Gastroesophageal sphincter (tissue), 4 donors: Measurements from ENCODE around the gene DNAJC1. TPM values are rescaled to one million over a fixed set of nuclear protein-coding genes. Genes with fewer than 3 reads are reported as not detected.

Source experiments
- ATAC-seq: fragments of 150-250 bp; one replicate; pipeline ENCODE4 v1.9.1; 2016; ENCODE audit warnings: mild to moderate bottlenecking, moderate library complexity
- H3K27ac ChIP-seq, 4 donors: fragments of 200-600 bp; sonication (generic) in 3 of 4; 1 replicate in 3 of 4; 2 replicates in 1 of 4; pipeline ENCODE4 v1.5.1; 2016 to 2019
- H3K27me3 ChIP-seq: fragments of 200-600 bp; sonication (generic); one replicate; pipeline ENCODE4 v1.5.1; 2019
- H3K36me3 ChIP-seq, 2 donors: fragments of 200-600 bp; sonication (generic); one replicate each; pipeline ENCODE4 v1.5.1; 2019; ENCODE audit warnings: control low read depth in 1 of 2
- H3K4me1 ChIP-seq, 3 donors: fragments of 200-600 bp; sonication (generic); 1 replicate in 2 of 3; 2 replicates in 1 of 3; pipeline ENCODE4 v1.5.1; 2016 to 2019; ENCODE audit warnings: control low read depth in 2 of 3
- H3K4me3 ChIP-seq, 2 donors: fragments of 200-600 bp; sonication (generic); one replicate each; pipeline ENCODE4 v1.5.1; 2019; ENCODE audit warnings: mild to moderate bottlenecking in 1 of 2, moderate library complexity in 1 of 2
- H3K9me3 ChIP-seq, 3 donors: fragments of 200-600 bp; sonication (generic); one replicate each; pipeline ENCODE4 v1.5.1; 2017 to 2019; ENCODE audit warnings: control low read depth in 2 of 3
- EP300 ChIP-seq: sonication (generic); formaldehyde crosslinking; IDR thresholded peaks from one replicate; pipeline ENCODE4 v1.6.1; 2017; ENCODE audit warnings: antibody characterized with exemption, mild to moderate bottlenecking
- POLR2A ChIP-seq, 2 donors: fragments of 450-650 bp; IDR thresholded peaks; one replicate each; pipeline ENCODE4 v1.6.1; 2017; ENCODE audit warnings: antibody characterized with exemption in 2 of 2, mild to moderate bottlenecking in 2 of 2, moderate library complexity in 1 of 2
- POLR2AphosphoS5 ChIP-seq: sonication (generic); formaldehyde crosslinking; IDR thresholded peaks from one replicate; pipeline ENCODE4 v1.6.1; 2017; ENCODE audit warnings: antibody characterized with exemption
- WGBS, 2 donors: methylation state at CpG; one replicate each; pipeline ENCODE4 v1.1.5; 2018; ENCODE audit warnings: low coverage in 1 of 2; 5-methylcytosine and 5-hydroxymethylcytosine counted together
- total RNA-seq, 4 donors: library from RNA; depleted of rRNA; stranded (reverse); fragments of >200 nt; gene quantifications; one replicate each; pipeline ENCODE4 v1.1.0, GENCODE V29; 2016
- TF ChIP-seq, protein P1 (sequence below), 4 experiments: fragments of 200-600 bp in 2 of 4; fragments of 450-650 bp in 2 of 4; sonication (generic) in 1 of 4; IDR thresholded peaks; one replicate each; pipeline ENCODE4 v1.5.1; 2017 to 2019; ENCODE audit warnings: antibody characterized with exemption in 4 of 4, mild to moderate bottlenecking in 2 of 4, moderate library complexity in 2 of 4

Gene DNAJC1
- total RNA-seq, 4 donors from 2014 or later = 40.8 to 87.0 (median 65.4) TPM

- no peak overlapping the region for H3K27ac ChIP-seq
- H3K9me3 ChIP-seq = no peaks in the 10 kb centered on the region
- ATAC-seq = peak; percentile 85
- peaks cover 0 to 4% (median 0%) of the 10 kb centered on the region in 3 donors for H3K4me1 ChIP-seq
- WGBS, 2 donors = 15 to 18% methylated on average over 5 to 10 of the region's 10 CpGs
- peaks cover 0 to 59% of the 10 kb centered on the region in 2 donors for H3K36me3 ChIP-seq
- no peaks in the 10 kb centered on the region for H3K27me3 ChIP-seq
- peak; percentile 32 for TF ChIP-seq POLR2AphosphoS5
- TF ChIP-seq, protein P1, sequence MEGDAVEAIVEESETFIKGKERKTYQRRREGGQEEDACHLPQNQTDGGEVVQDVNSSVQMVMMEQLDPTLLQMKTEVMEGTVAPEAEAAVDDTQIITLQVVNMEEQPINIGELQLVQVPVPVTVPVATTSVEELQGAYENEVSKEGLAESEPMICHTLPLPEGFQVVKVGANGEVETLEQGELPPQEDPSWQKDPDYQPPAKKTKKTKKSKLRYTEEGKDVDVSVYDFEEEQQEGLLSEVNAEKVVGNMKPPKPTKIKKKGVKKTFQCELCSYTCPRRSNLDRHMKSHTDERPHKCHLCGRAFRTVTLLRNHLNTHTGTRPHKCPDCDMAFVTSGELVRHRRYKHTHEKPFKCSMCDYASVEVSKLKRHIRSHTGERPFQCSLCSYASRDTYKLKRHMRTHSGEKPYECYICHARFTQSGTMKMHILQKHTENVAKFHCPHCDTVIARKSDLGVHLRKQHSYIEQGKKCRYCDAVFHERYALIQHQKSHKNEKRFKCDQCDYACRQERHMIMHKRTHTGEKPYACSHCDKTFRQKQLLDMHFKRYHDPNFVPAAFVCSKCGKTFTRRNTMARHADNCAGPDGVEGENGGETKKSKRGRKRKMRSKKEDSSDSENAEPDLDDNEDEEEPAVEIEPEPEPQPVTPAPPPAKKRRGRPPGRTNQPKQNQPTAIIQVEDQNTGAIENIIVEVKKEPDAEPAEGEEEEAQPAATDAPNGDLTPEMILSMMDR (IDR thresholded peaks at IDR 0.05) = peak; percentile 73 to 92 (median 78)
- TF ChIP-seq EP300 = no peak
- no peak overlapping the region for H3K4me3 ChIP-seq
Observed at GRCh38 chr10:21732067-21732772, 271.3 kb downstream of the DNAJC1 start.

DNA sequence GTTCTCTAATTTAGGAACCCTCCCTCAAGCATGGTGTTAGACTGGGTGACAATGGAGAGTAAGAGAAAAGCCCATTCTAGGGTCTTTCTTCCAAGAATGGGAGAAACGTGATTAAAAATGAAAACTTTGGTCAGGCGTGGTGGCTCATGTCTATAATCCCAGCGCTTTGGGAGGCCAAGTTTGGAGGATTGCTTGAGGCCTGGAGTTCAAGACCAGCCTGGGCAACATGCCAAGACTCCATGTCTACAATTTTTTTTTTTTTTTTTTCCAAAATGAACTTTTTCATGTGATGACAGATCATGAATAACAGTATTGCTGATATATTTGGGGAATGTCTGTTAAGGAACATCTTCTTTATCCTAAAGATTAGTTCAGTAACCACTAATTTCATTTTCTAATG, 274.9 kb downstream of the DNAJC1 start:
- peaks cover 0 to 34% of the 10 kb centered on the region in 2 donors for H3K36me3 ChIP-seq
- WGBS, 2 donors = 88 to 92% methylated on average over 3 of the region's 3 CpGs
- no peak overlapping the region for H3K4me3 ChIP-seq
- H3K27ac ChIP-seq = no peak overlapping the region
- TF ChIP-seq POLR2A (IDR thresholded peaks at IDR 0.05) (no peak), EP300 (no peak), POLR2AphosphoS5 (no peak)
- TF ChIP-seq, protein P1 (IDR thresholded peaks at IDR 0.05) = no peak
- no peaks in the 10 kb centered on the region for H3K9me3 ChIP-seq
- ATAC-seq = no peak
- H3K4me1 ChIP-seq = peaks cover 5 to 22% (median 10%) of the 10 kb centered on the region in 3 donors
- no peaks in the 10 kb centered on the region for H3K27me3 ChIP-seq

- ATAC-seq = no peak
Observed at GRCh38 chr10:21727452-21728168, 275.9 kb downstream of the DNAJC1 start.

DNA sequence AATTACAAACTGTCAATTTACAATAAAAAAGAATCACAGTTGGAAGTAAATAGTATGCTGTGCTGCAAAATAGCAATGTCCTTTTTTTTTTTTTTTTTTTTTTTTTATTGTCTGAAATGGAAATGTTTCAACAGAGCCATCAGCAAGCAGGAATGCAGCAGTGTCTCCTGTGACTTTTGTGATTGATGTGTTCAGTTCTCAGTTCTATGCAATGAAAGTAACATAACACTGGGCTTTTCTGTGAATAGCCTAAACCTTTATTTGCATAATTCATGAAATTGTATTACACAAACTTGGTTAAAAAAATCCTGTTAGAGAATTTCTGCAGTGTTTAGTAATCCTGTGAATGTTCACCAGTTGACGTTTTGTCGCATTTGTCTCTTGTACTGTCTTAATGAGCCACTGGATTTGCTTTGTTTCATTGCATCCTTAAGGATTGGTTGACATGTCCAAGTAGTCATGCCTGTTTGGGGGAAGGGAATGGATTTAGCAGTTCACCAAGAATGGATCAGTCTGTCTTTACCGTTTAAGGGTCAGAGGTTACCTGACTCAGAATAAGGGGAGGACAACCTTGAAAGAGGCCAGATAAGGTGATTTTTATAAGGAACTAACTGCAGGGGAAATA, 276.8 kb downstream of the DNAJC1 start:
- Histone ChIP-seq H3K4me1 (peaks cover 5 to 18% (median 10%) of the 10 kb centered on the region in 3 donors), H3K9me3 (no peaks in the 10 kb centered on the region), H3K27ac (no peak overlapping the region), H3K4me3 (no peak overlapping the region), H3K27me3 (no peaks in the 10 kb centered on the region), H3K36me3 (peaks cover 0 to 29% of the 10 kb centered on the region in 2 donors)
- ATAC-seq = no peak
- WGBS, 2 donors = 33 to 72% methylated on average over 1 to 3 of the region's 3 CpGs
- no peak for TF ChIP-seq POLR2A (IDR thresholded peaks at IDR 0.05)

More at GRCh38 chr10:21727452-21728168, 275.9 kb downstream of the DNAJC1 start:
- H3K27ac ChIP-seq = no peak overlapping the region
- TF ChIP-seq POLR2A (IDR thresholded peaks at IDR 0.05) (no peak), POLR2AphosphoS5 (no peak), EP300 (no peak)
- TF ChIP-seq, protein P1 (IDR thresholded peaks at IDR 0.05) = no peak
- no peaks in the 10 kb centered on the region for H3K27me3 ChIP-seq
- no peaks in the 10 kb centered on the region for H3K9me3 ChIP-seq
- H3K36me3 ChIP-seq = peaks cover 0 to 29% of the 10 kb centered on the region in 2 donors
- WGBS, 2 donors = 59 to 68% methylated on average over 12 to 13 of the region's 13 CpGs
- H3K4me3 ChIP-seq = no peak overlapping the region
- H3K4me1 ChIP-seq = peaks cover 5 to 22% (median 10%) of the 10 kb centered on the region in 3 donors

GRCh38 chr10:21724687-21725367, 278.7 kb downstream of the DNAJC1 start:
- TF ChIP-seq, protein P1 (IDR thresholded peaks at IDR 0.05) = no peak
- TF ChIP-seq POLR2A (IDR thresholded peaks at IDR 0.05) (no peak), EP300 (no peak), POLR2AphosphoS5 (peak; percentile 96)
- WGBS, 2 donors = 0 to 2% methylated on average over 4 of the region's 4 CpGs
- H3K27me3 ChIP-seq = no peaks in the 10 kb centered on the region
- H3K4me1 ChIP-seq = peaks cover 5 to 22% (median 10%) of the 10 kb centered on the region in 3 donors
- H3K36me3 ChIP-seq = peaks cover 0 to 18% of the 10 kb centered on the region in 2 donors
- peak; percentile 94 for ATAC-seq
- H3K9me3 ChIP-seq = no peaks in the 10 kb centered on the region
- H3K27ac ChIP-seq = peak overlapping the region in 1 of 4 donors; percentile 28
- no peak overlapping the region for H3K4me3 ChIP-seq
